Left kidney (tissue), 2 donors: Measurements from ENCODE around the gene CDK15. TPM values are rescaled to one million over a fixed set of nuclear protein-coding genes. Genes with fewer than 3 reads are reported as not detected.

Source experiments
- DNase-seq: peaks from one replicate; pipeline ENCODE4 v3.0.0-alpha.2; 2013
- polyA plus RNA-seq: library from polyadenylated mRNA; unstranded; fragments of 120-200 nt; gene quantifications from one replicate; pipeline ENCODE4 v1.2.1, GENCODE V29; 2013; ENCODE audit not compliant: insufficient read length

Gene CDK15
- polyA plus RNA-seq, 1 donor: 1.4 TPM

GRCh38 chr2:201911372-201911771 lies 105.0 kb downstream of the CDK15 start:
- DNase-seq: no peak

DNA sequence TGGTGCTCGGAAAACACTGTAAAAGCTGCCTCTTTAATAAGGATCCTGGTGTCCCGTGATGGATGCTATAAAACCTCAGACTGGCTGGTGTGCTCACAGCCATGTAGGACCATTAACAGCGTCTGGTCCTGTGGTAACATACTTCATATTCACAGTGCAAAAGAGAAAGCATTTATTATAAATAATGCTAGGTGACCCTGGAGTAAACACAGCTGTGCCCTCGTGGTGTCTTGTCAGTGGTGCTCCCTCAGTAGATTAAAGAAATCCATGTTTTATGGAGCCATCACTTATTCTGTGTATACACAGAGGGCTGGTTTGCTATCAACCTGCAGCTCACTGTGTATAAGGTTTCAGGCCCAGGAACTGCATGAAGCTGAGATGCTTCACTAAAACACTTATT lies 106.9 kb downstream of the CDK15 start:
- DNase-seq: no peak

DNA sequence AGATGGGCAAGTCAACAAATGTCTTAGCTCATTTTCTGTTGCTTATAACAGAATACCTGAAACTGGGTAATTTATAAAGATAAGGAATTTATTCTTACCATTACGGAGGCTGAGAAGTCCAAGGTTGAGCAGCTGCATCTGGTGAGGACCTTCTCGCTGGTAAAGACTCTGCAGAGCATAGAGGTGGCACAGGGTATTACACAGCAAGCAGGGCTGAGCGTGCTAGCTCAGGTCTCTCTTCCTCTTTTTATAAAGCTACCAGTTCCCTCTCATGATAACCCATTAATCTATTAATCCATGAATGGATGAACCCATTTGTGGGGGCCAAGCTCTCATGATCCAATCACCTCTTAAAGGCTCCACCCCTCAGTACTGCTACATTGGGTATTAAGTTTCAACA lies 109.1 kb downstream of the CDK15 start:
- DNase-seq: no peak

GRCh38 chr2:201916565-201916964 lies 110.2 kb downstream of the CDK15 start:
- DNase-seq: no peak

- no peak for DNase-seq
These were observed 112.4 kb downstream of the CDK15 start for GRCh38 chr2:201918616-201919307.

DNA sequence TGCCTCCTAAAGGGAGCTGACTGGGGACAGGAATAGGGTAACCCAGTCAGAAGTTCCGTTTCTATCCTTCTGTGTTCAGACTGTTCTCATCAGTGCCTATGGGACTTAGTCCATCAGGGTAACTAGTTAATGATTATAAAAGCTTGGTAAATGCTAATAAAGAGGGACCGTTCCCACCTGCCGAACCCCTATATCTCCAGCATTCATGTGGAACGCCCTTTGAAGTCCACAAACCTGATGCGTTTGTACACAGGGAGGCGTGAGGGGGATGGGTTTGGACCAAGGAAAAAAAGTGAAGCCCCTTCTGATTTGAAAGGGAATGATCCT lies 112.9 kb downstream of the CDK15 start:
- DNase-seq: no peak

GRCh38 chr2:201923436-201924328 lies 117.3 kb downstream of the CDK15 start:
- DNase-seq: no peak

GRCh38 chr2:201924453-201924852 lies 118.1 kb downstream of the CDK15 start:
- DNase-seq: no peak

GRCh38 chr2:201925056-201925455 lies 118.7 kb downstream of the CDK15 start:
- no peak for DNase-seq

GRCh38 chr2:201926067-201926466 lies 119.7 kb downstream of the CDK15 start:
- no peak for DNase-seq

- no peak for DNase-seq
These were observed 122.0 kb downstream of the CDK15 start for GRCh38 chr2:201928363-201928762.

GRCh38 chr2:201929281-201930026 lies 123.1 kb downstream of the CDK15 start:
- no peak for DNase-seq

DNA sequence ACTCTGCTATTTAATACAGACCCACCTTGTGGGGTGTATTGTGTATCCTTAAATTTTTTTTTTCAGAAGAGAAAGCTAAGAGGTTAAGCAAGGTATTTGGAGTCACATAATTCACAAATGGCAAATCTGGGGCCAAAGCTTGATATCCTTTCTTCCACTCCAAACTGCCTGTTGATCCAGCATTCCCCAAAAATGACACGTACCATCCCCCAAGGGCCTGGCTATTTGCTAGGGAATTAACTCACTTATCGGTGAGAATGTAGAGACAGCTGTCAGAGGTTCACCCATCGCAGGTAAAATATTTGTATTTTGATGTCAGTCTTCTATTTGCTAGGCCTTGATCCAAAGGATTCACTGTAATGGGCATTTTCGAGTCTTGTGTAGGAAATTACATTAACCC lies 123.7 kb downstream of the CDK15 start:
- no peak for DNase-seq

DNA sequence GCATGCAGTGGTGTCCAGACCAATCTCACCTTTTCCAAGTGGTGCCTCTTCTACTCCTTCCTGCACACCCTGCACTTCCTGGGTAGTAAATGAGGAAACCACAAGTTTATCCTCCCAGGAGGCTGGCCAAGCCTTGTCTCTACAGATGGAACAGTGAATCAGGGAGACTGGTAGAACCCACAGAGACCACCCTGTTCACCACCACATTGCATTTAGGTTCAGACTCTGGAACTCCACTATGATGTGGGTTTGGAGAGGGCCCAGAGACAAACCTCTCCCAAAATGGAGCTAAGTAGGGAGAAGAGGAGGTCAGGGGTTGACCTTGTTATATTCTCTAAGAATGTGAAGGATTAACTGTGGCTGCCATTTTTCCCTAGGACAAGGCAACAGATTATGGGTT lies 124.5 kb downstream of the CDK15 start:
- DNase-seq: no peak

- no peak for DNase-seq
These were observed 125.1 kb downstream of the CDK15 start for GRCh38 chr2:201931475-201931874.

DNA sequence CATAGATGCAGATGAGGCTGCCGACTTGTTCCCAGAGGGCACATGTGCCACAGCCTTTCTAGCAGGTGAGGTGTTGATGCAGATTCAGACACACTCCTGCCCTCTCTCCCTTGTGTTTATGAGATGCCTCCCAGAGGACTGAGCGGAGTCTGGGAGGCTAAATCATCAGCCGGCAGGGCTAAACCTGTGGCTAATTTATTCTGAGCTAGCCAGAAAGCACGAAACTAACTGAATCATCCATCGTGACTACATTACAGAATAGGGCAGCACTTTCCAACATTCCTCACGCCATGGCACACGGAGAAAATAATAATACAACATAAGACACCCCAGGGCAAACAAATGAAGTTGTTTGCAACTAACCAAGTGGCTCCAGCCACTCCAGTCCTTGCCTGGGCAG lies 125.6 kb downstream of the CDK15 start:
- DNase-seq: no peak

DNA sequence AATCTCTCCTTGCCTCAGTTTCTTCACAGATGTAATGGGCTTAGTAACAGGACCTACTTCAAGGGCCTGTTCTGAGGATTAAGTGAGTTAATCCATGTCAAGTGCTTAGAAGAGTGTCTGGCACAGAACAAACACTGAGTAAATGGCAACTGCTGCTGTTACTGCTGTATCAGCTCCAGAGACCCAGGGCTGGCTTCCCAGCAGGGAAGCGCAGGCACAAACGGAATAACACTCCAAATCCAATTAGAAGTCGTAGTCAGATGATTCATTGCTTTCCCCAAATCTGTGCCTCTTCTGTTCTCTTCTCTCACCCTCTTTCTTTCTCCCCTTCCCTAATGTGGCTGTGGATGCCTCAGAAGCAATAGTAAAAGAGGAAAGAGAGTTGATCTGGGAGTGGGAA lies 126.2 kb downstream of the CDK15 start:
- DNase-seq: no peak

DNA sequence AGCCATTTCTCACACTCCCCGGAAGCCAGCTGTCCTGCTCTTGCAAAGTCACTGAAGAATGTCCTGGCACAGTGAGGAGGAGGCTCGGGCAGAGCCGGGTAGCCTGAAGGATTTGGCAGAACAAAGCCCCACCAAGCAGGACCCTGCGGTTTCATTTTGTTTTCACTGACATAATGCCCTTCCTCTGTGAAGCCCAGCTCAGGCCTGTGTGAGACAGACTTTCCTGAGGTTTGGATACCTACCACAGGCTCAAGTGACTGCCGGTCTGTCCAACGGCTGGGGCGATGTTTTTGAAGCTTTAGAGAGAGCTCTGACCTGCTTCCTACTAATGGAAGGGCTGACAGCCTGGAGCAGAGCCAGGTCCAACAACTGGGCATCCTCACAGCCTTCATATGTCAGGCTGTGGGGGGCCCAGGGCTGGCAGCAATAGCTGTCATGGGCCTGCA lies 127.5 kb downstream of the CDK15 start:
- DNase-seq: no peak

DNA sequence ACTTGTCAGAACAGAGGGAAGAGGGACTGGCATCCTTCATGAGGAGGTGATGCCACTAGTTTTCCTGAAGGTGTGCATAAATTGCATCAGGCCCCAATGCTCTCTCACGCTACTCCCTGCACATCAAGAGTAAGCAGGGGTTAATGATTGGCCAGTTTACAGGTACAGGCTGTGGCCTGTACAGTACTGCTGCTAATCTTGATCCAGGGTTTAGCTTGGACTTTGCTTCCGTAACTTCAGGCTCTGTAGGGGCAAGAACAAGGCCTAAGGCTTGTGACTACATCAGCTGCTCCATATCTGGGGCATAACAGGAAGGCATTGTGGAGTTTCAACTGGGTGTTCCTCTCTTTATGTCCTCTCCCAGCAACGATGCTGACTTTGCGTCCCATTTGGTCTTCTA lies 130.5 kb downstream of the CDK15 start:
- no peak for DNase-seq

- no peak for DNase-seq
These were observed 131.0 kb downstream of the CDK15 start for GRCh38 chr2:201937343-201937742.

- no peak for DNase-seq
These were observed 131.9 kb downstream of the CDK15 start for GRCh38 chr2:201938156-201938775.

GRCh38 chr2:201938781-201939180 lies 132.4 kb downstream of the CDK15 start:
- no peak for DNase-seq
